Endodermal cell (in vitro differentiated cells): ENCODE results near the gene FMNL2. TPM values are rescaled to one million over a fixed set of nuclear protein-coding genes. Genes with fewer than 3 reads are reported as not detected.

ENCODE experiments used
- DNase-seq: peaks from one replicate; pipeline ENCODE4 v3.0.0-alpha.2; 2017
- H3K27ac ChIP-seq: 2 replicates; pipeline ENCODE4 v1.5.1; 2013; ENCODE audit warnings: mild to moderate bottlenecking, low read depth, low read length, moderate library complexity
- H3K27me3 ChIP-seq: 2 replicates; pipeline ENCODE4 v1.6.1; 2013; ENCODE audit warnings: mild to moderate bottlenecking, low read length, moderate library complexity; ENCODE audit not compliant: insufficient read depth, control insufficient read depth, poor library complexity, severe bottlenecking
- H3K36me3 ChIP-seq: 2 replicates; pipeline ENCODE4 v1.7.0; 2013; ENCODE audit warnings: mild to moderate bottlenecking, low read length, moderate library complexity; ENCODE audit not compliant: control insufficient read depth, insufficient read depth
- H3K4me1 ChIP-seq: one replicate; pipeline ENCODE4 v1.7.0; 2013; ENCODE audit warnings: low read length; ENCODE audit not compliant: control insufficient read depth, insufficient read depth
- H3K4me3 ChIP-seq: 2 replicates; pipeline ENCODE4 v1.5.1; 2013; ENCODE audit warnings: mild to moderate bottlenecking, low read length, moderate library complexity
- H3K9ac ChIP-seq: 2 replicates; pipeline ENCODE4 v1.6.1; 2013; ENCODE audit warnings: mild to moderate bottlenecking, low read length, moderate library complexity; ENCODE audit not compliant: poor library complexity, severe bottlenecking; ENCODE audit errors: extremely low read depth
- H3K9me3 ChIP-seq: 2 replicates; pipeline ENCODE4 v1.6.1; 2013; ENCODE audit warnings: mild to moderate bottlenecking, low read length, moderate library complexity; ENCODE audit not compliant: control insufficient read depth
- H3K27ac Mint-ChIP-seq: 2 replicates; pipeline ENCODE4 v1.8.0; 2020; ENCODE audit warnings: mixed read lengths
- H3K27me3 Mint-ChIP-seq: 2 replicates; pipeline ENCODE4 v1.8.0; 2021; ENCODE audit warnings: mild to moderate bottlenecking, mixed read lengths; ENCODE audit not compliant: insufficient read depth
- H3K36me3 Mint-ChIP-seq: 2 replicates; pipeline ENCODE4 v1.8.0; 2020; ENCODE audit warnings: low read depth, mixed read lengths
- H3K4me1 Mint-ChIP-seq: 2 replicates; pipeline ENCODE4 v1.8.0; 2020; ENCODE audit warnings: mixed read lengths
- H3K4me3 Mint-ChIP-seq: 2 replicates; pipeline ENCODE4 v1.8.0; 2020; ENCODE audit warnings: mild to moderate bottlenecking, moderate library complexity, mixed read lengths
- H3K9me3 Mint-ChIP-seq: 2 replicates; pipeline ENCODE4 v1.8.0; 2020; ENCODE audit warnings: mild to moderate bottlenecking, mixed read lengths
- CTCF ChIP-seq: fragments of 200-600 bp; sonication (generic); conservative IDR thresholded peaks from 2 replicates; pipeline ENCODE4 v1.5.0; 2021; ENCODE audit warnings: antibody characterized with exemption, mild to moderate bottlenecking
- WGBS, 2 experiments: methylation state at CpG; one replicate each; pipeline versions ENCODE4 v1.1.5 to v1.1.7; 2013; ENCODE audit warnings: missing lambda C conversion rate in 2 of 2, mixed read lengths in 1 of 2; ENCODE audit not compliant: insufficient coverage in 1 of 2, insufficient read length in 1 of 2; 5-methylcytosine and 5-hydroxymethylcytosine counted together
- total RNA-seq, 2 donors: library from RNA; stranded (reverse); fragmentation: NEBNext Ultra II Directional in 1 of 2; extraction: Animal tissue kit (Norgen Biotek cat#: 25700) in 1 of 2; gene quantifications; 2 replicates in 1 of 2; 3 replicates in 1 of 2; pipeline ENCODE4 v1.2.1, GENCODE V29; 2021

FMNL2 gene
- total RNA-seq, 2 donors from 2014 or later: 49.4 to 51.8 TPM

GRCh38 chr2:152354069-152354755 lies 19.2 kb downstream of the FMNL2 start:
- no peaks in the 10 kb centered on the region for H3K4me1 ChIP-seq
- H3K4me3 ChIP-seq: no peak overlapping the region
- Mint-ChIP-seq H3K27ac (no peak overlapping the region), H3K4me3 (no peak overlapping the region), H3K4me1 (peaks cover under 1% of the 10 kb centered on the region), H3K27me3 (no peaks in the 10 kb centered on the region), H3K36me3 (peaks cover 9% of the 10 kb centered on the region), H3K9me3 (peaks cover 3% of the 10 kb centered on the region)
- no peaks in the 10 kb centered on the region for H3K36me3 ChIP-seq
- H3K27ac ChIP-seq: no peak overlapping the region
- 93% methylated on average over 4 of the region's 4 CpGs; no CpG with 5 or more reads in 1 of the 2 experiments for WGBS, 2 experiments
- no peaks in the 10 kb centered on the region for H3K27me3 ChIP-seq
- no peak overlapping the region for H3K9ac ChIP-seq
- no peak for TF ChIP-seq CTCF
- H3K9me3 ChIP-seq: no peaks in the 10 kb centered on the region
- no peak for DNase-seq

GRCh38 chr2:152354909-152355308 lies 19.9 kb downstream of the FMNL2 start:
- no peak overlapping the region for H3K27ac Mint-ChIP-seq
- peaks cover 7% of the 10 kb centered on the region for H3K4me1 Mint-ChIP-seq
- peaks cover 9% of the 10 kb centered on the region for H3K36me3 Mint-ChIP-seq
- peaks cover 3% of the 10 kb centered on the region for H3K9me3 Mint-ChIP-seq
- H3K27me3 Mint-ChIP-seq: no peaks in the 10 kb centered on the region
- no peaks in the 10 kb centered on the region for H3K36me3 ChIP-seq
- no peak for TF ChIP-seq CTCF
- H3K9me3 ChIP-seq: no peaks in the 10 kb centered on the region
- no peaks in the 10 kb centered on the region for H3K27me3 ChIP-seq
- H3K4me3 ChIP-seq: no peak overlapping the region
- H3K9ac ChIP-seq: no peak overlapping the region
- 87% methylated on average over 3 of the region's 3 CpGs; no CpG with 5 or more reads in 1 of the 2 experiments for WGBS, 2 experiments
- H3K27ac ChIP-seq: no peak overlapping the region
- no peak for DNase-seq
- H3K4me1 ChIP-seq: no peaks in the 10 kb centered on the region
- H3K4me3 Mint-ChIP-seq: no peak overlapping the region

GRCh38 chr2:152355409-152355831 lies 20.4 kb downstream of the FMNL2 start:
- DNase-seq: no peak
- no peak overlapping the region for H3K27ac ChIP-seq

More at GRCh38 chr2:152355409-152355831, 20.4 kb downstream of the FMNL2 start:
- 92% methylated on average over 2 of the region's 2 CpGs; no CpG with 5 or more reads in 1 of the 2 experiments for WGBS, 2 experiments
- Mint-ChIP-seq H3K36me3 (peaks cover 7% of the 10 kb centered on the region), H3K27me3 (no peaks in the 10 kb centered on the region), H3K4me1 (peaks cover 7% of the 10 kb centered on the region), H3K9me3 (peaks cover 2% of the 10 kb centered on the region), H3K27ac (no peak overlapping the region), H3K4me3 (no peak overlapping the region)
- no peaks in the 10 kb centered on the region for H3K27me3 ChIP-seq
- no peaks in the 10 kb centered on the region for H3K4me1 ChIP-seq
- no peak overlapping the region for H3K9ac ChIP-seq
- H3K4me3 ChIP-seq: no peak overlapping the region
- H3K9me3 ChIP-seq: no peaks in the 10 kb centered on the region
- no peak for TF ChIP-seq CTCF
- H3K36me3 ChIP-seq: no peaks in the 10 kb centered on the region
